GDM1 (cell line): ENCODE results near the gene FIGN.

Experiments used
- DNase-seq: peaks from one replicate; lab custom pipeline; 2025; lab: John Stamatoyannopoulos, UW

FIGN gene

DNA sequence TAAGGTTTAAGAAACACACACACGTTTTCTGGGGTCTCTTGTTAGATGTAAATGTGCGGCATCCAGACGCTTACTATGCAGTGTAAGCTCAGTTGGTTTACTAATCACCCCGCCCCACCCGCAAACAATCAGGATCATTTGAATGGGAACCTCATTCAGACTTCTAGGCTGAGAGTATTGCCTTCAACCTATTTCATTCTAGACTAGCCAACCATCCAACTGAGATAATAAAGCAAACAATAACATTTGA, 1.3 kb upstream of the FIGN start:
- DNase-seq, result no peak

DNA sequence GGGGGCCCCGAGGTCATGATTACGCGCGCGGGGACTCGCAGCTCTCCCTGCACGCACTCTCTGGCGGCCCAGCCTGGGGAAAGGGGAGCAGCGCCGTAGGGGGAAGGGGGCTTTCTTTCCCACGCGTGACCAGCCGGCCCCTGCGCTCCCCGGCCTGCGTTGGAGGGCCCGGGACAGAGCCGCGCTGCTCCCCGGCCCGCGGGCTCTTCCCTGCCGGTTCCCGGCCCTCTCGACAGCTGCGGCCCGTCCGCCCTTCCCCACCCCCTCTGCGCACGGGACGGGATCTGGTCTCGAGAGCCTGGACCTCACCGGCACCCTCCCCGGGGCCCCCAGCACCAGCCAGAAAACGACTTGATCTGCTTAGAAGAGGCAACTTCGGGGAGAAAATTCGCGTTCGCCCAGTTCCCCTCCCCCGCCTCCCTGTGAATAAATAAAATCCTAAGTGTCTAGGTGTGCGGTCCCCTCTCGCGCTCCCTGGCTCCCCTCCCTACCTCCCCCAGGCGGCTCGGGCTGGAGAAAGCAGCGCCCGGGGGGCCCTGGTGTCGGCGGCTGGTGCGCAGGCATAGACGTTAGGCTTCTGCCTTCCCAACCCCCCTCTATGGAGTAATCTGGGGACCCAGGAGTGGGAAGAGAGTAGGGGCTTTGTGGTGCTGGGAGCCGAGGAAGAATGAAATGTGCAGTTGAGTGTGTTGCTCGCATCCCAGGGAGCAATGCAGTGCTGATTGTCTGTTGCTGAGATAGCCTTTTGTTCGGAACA, 803 bp upstream of the FIGN start:
- no peak for DNase-seq

DNA sequence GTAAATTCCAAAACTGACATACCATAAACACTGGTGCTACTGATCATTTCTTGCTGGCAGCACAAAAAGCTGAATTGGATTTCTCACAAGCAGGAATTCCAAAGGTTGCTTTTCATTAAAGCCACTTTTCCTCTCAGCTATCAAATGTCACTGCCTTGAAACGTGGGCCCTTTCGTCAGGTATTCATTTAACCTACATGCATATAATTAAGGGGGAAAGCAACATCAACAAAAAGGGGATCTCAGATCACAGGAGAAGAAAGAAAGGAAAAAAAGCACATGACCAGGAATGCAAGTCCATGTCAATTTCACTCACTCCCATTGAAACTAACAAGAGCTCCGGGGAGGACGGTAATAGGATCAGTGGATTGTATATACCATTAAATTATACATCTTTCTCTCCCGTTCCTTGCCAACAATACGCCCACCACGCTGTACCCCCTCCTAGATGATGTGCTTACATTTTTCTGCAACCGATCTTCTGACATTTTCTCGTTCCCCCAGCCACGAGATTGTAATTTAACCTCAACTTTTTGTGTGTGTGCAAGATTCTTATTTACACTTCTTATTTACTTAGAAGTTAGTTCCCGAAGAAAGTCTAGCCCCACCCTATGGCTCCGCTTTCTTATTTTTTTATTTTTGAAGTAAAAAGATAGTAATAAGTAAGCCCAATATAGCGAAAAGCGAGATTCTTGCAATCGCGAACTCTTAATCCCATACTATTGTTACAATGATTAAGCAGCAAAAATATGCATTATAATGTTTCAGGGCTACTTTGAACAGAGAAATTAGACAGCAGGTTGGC, 725 bp downstream of the FIGN start:
- DNase-seq, result no peak

DNA sequence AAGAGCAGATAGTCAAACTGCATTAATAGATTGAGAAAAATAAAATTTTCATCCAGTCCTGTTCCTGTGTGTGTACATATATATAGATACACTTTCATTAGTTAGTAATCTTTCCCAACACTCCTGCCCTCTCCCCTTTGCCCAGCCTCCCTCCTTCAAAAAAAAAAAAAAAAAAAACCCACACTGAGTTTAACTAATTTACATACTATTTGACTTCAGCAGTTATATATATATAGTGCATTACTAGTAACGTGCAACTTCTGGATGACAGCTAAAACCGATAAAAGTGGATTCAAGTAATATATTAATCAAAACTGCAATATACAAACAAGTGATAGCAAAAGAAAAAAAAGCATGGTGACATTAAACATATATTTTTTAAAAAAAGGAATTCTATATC, 1.4 kb downstream of the FIGN start:
- DNase-seq, result no peak

GRCh38 chr2:163733956-163734355, 1.9 kb downstream of the FIGN start:
- DNase-seq, result no peak

DNA sequence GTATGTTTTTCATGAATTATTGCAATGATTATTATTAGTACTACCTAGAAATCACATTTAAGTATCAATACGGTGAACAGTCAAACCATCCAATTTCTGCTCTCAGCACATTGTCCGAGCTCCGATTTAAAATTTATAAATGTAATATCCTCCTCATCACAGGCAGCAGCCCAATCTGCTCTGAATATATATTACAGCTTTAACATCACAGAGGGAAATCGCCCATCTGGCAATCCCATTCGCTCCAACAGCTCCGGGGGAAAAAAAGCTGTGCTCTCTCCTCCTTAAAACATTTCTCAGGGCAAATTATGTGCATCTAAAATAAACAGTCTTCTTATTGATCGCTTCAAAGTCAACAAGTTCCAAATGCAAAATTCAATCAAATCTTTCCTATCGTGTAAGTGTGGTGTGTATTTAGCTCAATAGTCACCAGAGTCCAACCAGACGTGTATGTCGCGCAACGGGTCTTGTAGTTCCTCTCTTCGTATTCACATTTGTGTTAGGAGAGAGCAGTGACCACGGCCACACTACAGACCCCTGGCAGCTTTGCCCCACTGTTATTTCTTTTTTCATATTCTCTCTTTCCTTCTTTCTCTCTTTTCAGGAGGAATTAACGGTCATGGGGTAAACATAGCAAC, 2.4 kb downstream of the FIGN start:
- no peak for DNase-seq

- no peak for DNase-seq
These were observed 3.1 kb downstream of the FIGN start for GRCh38 chr2:163732727-163733126.

DNA sequence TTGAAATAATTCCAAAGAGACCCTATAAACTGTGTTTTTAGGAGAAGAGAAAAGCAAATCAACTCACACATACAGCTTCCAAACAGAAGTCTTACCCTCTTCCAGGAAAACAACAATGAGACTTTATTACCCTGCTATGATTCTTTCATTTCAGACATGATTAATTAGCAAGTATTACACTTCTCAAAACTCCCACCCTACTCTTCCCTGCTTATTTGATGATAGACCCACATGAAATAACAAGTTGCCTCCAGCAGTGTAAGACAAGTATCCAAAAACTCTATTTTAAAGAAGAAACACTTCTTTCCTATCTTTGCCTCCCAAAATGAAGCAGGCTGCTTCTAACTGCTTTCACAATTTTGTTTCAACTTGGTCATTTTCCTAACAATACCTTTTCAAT, 4.1 kb downstream of the FIGN start:
- DNase-seq, result no peak

DNA sequence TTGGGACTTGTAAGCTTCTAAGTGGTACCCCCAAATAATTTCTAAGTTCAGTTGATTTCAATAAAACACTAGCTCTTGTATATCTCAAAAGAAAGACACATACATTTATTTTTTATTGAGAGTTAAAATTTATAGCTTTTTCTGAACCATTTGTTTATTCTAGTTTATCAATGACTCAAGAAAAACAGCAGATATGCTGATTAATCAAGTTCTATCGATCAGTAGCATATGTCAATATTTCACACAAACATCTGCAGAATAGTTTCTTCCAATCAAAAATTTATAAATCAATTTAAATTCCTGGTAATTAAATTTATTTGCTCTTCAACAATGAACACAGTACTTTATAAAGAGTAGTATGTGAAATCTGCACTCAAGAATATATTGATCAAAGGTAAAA, 5.3 kb downstream of the FIGN start:
- DNase-seq, result no peak

GRCh38 chr2:163729636-163730273, 6.1 kb downstream of the FIGN start:
- DNase-seq, result no peak

DNA sequence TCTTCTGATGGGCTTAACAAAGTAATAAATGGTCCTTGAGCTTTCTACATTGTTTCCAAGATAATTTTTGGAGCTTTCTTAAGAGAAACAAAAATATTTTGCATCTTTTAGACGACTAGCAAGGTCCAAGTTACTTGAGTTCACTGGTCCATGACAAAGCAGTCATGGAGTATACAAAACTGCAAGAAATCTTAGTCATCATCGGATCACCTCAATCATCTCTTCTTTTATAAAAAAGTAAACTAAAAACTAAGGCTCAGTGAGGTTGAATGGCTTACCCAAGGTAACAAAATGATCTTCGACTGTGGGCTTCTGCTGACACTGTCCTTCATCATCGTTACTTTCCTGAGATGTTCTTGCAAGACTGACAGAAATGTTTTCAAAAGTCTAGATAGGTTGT, 11.9 kb downstream of the FIGN start:
- DNase-seq, result no peak

GRCh38 chr2:163723348-163723747, 12.5 kb downstream of the FIGN start:
- no peak for DNase-seq

DNA sequence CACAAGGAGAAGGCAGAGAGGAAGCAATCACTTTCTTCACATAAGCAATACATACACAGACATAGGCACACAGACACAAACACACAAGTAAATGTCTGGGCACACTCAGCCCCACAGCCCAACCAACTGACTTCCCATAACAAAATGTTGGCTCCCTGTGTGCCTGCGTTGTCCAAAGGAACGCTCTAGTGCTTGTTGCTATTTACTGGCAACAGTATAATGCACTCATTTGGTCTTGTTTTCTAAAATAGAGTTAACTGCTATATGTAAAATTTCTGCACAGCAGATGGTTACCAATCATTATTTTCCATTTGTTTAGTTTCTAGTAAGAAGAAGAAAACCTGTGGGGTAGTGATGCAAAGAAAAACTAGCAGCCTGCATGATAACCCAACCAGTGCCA, 16.5 kb downstream of the FIGN start:
- no peak for DNase-seq

DNA sequence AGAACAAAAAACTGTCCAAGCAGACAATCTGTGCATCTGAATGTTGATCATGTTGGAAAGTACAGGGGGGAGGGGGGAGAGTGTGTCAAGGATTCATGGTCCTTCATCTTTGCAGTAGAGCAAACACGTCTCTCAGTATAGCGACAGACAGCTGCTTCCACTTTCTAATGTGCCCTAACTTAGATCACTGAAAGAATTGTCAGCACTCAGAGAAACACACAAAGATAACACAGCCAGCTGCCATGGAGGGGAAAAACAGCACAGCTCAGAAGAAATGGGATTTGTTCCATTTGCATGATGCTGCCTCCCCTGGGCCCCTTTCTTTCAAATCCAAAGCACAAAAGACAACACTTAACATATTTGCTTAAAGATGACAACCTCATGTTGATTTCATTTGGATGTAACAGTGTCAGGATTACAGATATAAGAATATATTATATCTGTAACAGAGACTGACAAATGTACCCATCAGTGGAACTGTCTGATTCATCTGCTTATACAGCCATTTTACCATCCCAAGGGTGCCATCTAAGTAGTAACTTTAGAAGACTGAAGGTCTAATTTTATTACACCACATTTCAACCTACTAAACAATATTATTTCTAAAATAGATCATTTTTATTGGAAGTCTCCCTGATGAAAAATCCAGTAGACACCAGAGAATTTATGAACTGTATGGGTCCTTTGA, 17.7 kb downstream of the FIGN start:
- DNase-seq, result no peak

DNA sequence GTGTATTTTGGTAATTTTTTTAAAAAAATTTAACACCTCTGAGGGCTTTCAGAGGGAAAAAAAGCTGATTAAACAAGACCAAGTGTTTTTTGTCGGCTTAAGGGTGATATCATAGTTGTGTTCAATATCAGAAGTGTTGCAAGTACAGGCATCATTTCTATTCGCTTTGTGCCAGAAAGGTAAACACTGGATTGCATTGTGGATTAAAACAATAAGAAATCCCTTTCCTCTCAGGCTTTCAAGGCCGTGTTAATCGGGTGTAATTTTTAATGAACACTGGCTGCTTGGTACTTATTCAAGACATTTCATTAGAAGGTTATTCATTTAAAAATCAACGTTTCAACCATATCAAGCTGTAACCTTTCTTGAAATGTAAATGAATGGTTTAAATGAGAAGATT, 18.3 kb downstream of the FIGN start:
- no peak for DNase-seq

DNA sequence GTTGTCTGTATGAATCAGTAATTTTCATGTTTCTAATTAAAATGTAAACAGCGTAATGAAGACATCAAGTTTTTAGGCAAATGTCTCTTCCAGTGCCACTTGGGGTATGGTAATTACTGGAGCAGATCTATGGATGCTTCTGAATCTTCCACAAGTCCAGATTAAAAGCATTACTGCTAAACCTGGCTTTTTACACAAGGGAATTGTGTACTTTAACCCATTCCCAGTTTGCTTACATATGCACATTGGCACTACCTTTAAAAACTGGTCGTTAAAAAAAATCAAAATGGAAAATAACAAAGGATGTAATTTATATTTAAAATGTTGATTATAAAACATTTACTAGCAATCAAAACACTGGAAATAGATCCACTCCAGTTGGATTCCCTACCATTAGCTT, 19.7 kb downstream of the FIGN start:
- DNase-seq, result no peak

GRCh38 chr2:163715668-163716067, 20.1 kb downstream of the FIGN start:
- no peak for DNase-seq

DNA sequence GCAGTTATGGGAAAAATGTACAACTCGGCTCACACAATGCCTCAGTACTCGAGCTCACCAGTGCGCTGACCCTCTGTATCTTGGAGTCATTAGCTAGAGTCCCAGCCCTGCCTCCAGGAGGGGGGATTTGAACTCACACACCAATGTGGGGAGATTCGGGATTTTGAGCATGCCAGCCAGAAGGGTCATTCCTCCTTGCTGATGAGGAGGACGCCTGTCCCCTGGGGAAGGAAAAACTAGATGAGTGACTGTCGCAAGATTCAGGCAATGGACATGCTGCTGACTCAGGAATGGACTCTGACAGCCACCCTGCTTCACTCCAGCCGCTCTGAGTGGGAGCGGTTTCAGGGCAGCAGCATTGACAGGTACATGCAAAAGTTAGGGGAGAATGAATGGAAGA, 20.6 kb downstream of the FIGN start:
- DNase-seq, result no peak

DNA sequence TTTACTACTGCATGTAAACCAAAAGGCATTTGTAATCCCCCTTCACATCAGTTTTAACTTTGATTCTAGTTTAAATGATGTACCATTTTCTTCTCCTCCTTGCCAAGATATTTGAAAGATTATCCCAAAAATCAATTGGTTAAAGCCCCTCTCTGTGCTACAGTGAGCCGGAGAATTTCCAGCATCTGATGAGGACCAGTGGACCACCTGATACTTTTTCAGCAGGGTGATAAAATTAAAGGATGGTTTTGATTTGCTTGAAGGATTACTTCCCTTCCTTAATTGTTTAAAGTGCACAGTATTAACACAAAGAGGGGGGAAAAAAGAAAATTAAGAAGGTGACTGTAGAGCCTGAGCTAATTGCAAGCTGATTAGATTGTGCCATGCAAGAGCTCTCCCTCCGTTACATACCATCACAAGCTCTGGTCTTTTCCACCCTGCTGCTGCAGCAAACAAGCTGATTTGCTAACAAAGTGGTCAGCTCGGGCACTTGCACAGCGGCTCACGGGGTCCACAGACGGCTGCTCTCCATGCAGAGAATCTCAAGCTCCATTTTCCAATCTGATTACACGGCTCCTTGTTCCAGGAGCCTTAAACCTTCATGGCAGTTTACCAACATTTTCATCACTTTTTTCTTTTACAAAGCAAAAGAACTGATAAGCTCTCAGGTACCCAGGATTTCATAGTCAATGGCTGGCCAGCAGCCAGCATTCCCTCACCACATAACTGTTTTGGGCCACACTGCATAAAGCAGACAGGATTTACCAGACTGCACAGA, 22.1 kb downstream of the FIGN start:
- no peak for DNase-seq

- DNase-seq, result no peak
These were observed 24.1 kb downstream of the FIGN start for GRCh38 chr2:163711699-163712098.

GRCh38 chr2:163711258-163711657, 24.6 kb downstream of the FIGN start:
- no peak for DNase-seq

GRCh38 chr2:163709270-163709669, 26.5 kb downstream of the FIGN start:
- no peak for DNase-seq
